Left cardiac atrium (tissue), 4 donors: ENCODE results near the gene DOCK2. TPM values are rescaled to one million over a fixed set of nuclear protein-coding genes. Genes with fewer than 3 reads are reported as not detected.

Experiments used
- ATAC-seq, 2 donors: fragments of 200-7000 bp; cut with Tn5 transposase; one replicate each; pipeline ENCODE4 v1.9.1; 2020; ENCODE audit warnings: mild to moderate bottlenecking in 2 of 2, moderate library complexity in 2 of 2
- DNase-seq: peaks from one replicate; pipeline ENCODE4 v3.0.0-alpha.2; 2020
- intact Hi-C, 2 donors: fragments of 100-400 bp; cut with DNase I; formaldehyde crosslinking; loops; one replicate each; pipeline versions ENCODE4 v1.14.1 to v1.15.1; 2022 to 2023
- total RNA-seq, 2 donors: library from RNA; stranded (reverse); fragmentation: NEBNext Ultra II Directional; extraction: Animal tissue kit (Norgen Biotek cat#: 25700); gene quantifications; one replicate each; pipeline ENCODE4 v1.2.1, GENCODE V29; 2021
- donor health status: DM: no; HTN: yes; CAD: no.
- donor health status: DM: no; HTN: yes; CAD: no; lungs with severe emphysema.
- donor health status: DM: yes; HTN: yes; CAD: no.
- donor health status: Dilated cardiomyopathy.

Gene DOCK2
- total RNA-seq, 2 donors from 2014 or later = 12.1 to 17.2 TPM

GRCh38 chr5:169668732-169669131, 31.7 kb downstream of the DOCK2 start:
- ATAC-seq (no peak), DNase-seq (no peak)
- intact Hi-C loops = no loop called here

- ATAC-seq = no peak
- intact Hi-C loops = no loop called here
- DNase-seq = no peak
Observed at GRCh38 chr5:169670769-169671525, 33.9 kb downstream of the DOCK2 start.

- DNase-seq (no peak), ATAC-seq (no peak)
- intact Hi-C loops = no loop called here
Observed at GRCh38 chr5:169682026-169682425, 45.0 kb downstream of the DOCK2 start.

GRCh38 chr5:169686137-169686536, 49.1 kb downstream of the DOCK2 start:
- ATAC-seq (peak in 1 of 2 donors; percentile 57), DNase-seq (no peak)
- intact Hi-C loops = no loop called here

- intact Hi-C loops = no loop called here
- ATAC-seq (no peak), DNase-seq (no peak)
Observed at GRCh38 chr5:169688106-169688505, 51.0 kb downstream of the DOCK2 start.

- peak; percentile 40 to 74 for ATAC-seq
- intact Hi-C loops = no loop called here
- no peak for DNase-seq
Observed at GRCh38 chr5:169691471-169691870, 54.4 kb downstream of the DOCK2 start.

- DNase-seq (no peak), ATAC-seq (no peak)
- intact Hi-C loops = no loop called here
Observed at GRCh38 chr5:169694091-169694625, 57.1 kb downstream of the DOCK2 start.

GRCh38 chr5:169695025-169695625, 58.0 kb downstream of the DOCK2 start:
- DNase-seq = no peak
- intact Hi-C loops = no loop called here
- ATAC-seq = no peak

GRCh38 chr5:169695919-169696490, 58.9 kb downstream of the DOCK2 start:
- DNase-seq = no peak
- intact Hi-C loops = no loop called here
- peak in 1 of 2 donors; percentile 68 for ATAC-seq

- intact Hi-C loops = no loop called here
Observed at GRCh38 chr5:169696621-169697510, 59.8 kb downstream of the DOCK2 start.

GRCh38 chr5:169697511-169697890, 60.4 kb downstream of the DOCK2 start:
- DNase-seq (no peak), ATAC-seq (no peak)
- intact Hi-C loops = no loop called here

More at GRCh38 chr5:169696621-169697510, 59.8 kb downstream of the DOCK2 start:
- DNase-seq (no peak), ATAC-seq (no peak)

GRCh38 chr5:169697976-169698375, 60.9 kb downstream of the DOCK2 start:
- no peak for ATAC-seq
- intact Hi-C loops = no loop called here

GRCh38 chr5:169700611-169701010, 63.5 kb downstream of the DOCK2 start:
- DNase-seq (no peak), ATAC-seq (no peak)
- intact Hi-C loops = loop anchor here (5.0 to 10.0 kb wide), 3 partner anchors 282 to 374 kb away; partner anchors contain the start of gene INSYN2B (in 1 of the 2)

More at GRCh38 chr5:169697976-169698375, 60.9 kb downstream of the DOCK2 start:
- no peak for DNase-seq

- no peak for DNase-seq
- intact Hi-C loops = loop anchor here (2.0 to 10.0 kb wide), 4 partner anchors 279 to 373 kb away; partner anchors contain the start of gene INSYN2B (in 2 of the 2)
- ATAC-seq = peak; percentile 14 to 53
Observed at GRCh38 chr5:169701910-169702451, 64.9 kb downstream of the DOCK2 start.

- ATAC-seq (no peak), DNase-seq (no peak)
- intact Hi-C loops = loop anchor here (2.0 to 10.0 kb wide), 4 partner anchors 278 to 372 kb away; partner anchors contain the start of gene INSYN2B (in 2 of the 2)
Observed at GRCh38 chr5:169702693-169703481, 65.8 kb downstream of the DOCK2 start.

GRCh38 chr5:169703813-169704212, 66.7 kb downstream of the DOCK2 start:
- DNase-seq (no peak), ATAC-seq (no peak)
- intact Hi-C loops = loop anchor here (2.0 to 10.0 kb wide), 4 partner anchors 277 to 371 kb away; partner anchors contain the start of gene INSYN2B (in 2 of the 2)

GRCh38 chr5:169705322-169705721, 68.2 kb downstream of the DOCK2 start:
- ATAC-seq = no peak
- intact Hi-C loops = loop anchor here in 1 of 2 donors (10.0 kb wide), 1 partner anchor 369 kb away; no protein-coding TSS in a partner anchor

GRCh38 chr5:169706071-169706470, 69.0 kb downstream of the DOCK2 start:
- DNase-seq (no peak), ATAC-seq (no peak)
- intact Hi-C loops = loop anchor here in 1 of 2 donors (10.0 kb wide), 1 partner anchor 369 kb away; no protein-coding TSS in a partner anchor

More at GRCh38 chr5:169705322-169705721, 68.2 kb downstream of the DOCK2 start:
- DNase-seq = no peak
